ENCODE data around the gene GNB5. TPM values are rescaled to one million over a fixed set of nuclear protein-coding genes. Genes with fewer than 3 reads are reported as not detected.

Gene GNB5
- total RNA-seq, 2 experiments from 2014 or later = 28.5 to 34.2 TPM

DNA sequence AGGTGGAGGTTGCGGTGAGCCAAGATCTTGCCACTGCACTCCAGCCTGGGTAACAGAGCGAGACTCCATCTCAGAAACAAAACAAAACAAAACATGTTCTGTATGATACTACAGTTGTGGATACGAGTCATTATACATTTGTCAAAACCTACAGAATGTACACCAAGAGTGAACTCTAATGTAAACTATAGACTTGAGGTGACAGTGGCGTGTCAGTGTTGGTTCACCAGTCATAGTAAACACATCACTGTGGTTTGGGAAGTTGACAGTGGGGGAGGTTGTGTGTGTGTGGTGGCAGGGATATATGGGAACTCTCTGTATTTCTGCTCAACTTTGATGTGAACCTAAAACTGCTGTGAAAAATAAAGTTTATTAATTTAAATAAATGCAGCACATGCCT, 33.0 kb upstream of the GNB5 start:
- ChIA-PET CTCF (interaction anchor here (1.1 kb wide), 1 partner anchor 25 kb away, joined by 3 read pairs; no protein-coding TSS in a partner anchor), POLR2A (no interaction called here)
- Mint-ChIP-seq H3K36me3 (ENCODE audit: low read depth) (peaks cover 9% of the 10 kb centered on the region), H3K9me3 (no peaks in the 10 kb centered on the region), H3K27ac (no peak overlapping the region), H3K4me3 (no peak overlapping the region), H3K4me1 (peaks cover 37% of the 10 kb centered on the region), H3K27me3 (no peaks in the 10 kb centered on the region)
- no peak for DNase-seq

DNA sequence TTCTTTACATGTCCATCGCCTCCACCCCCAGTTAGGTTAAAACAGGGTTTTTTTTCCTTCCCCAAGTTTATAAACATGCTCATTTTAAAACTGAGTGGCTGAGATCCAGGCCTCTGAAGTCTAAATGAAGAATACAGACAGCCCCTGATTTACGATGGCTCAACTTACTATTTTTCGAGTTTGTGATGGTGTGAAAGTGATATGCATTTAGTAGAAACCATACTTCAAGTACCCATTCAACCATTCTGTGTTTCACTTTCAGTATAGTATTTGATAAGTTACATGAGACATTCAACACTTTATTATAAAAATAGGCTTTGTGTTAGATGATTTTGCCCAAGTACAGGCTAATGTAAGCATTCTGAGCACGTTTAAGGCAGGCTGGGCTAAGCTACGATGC, 30.5 kb upstream of the GNB5 start:
- Mint-ChIP-seq H3K4me1 (peaks cover 36% of the 10 kb centered on the region), H3K4me3 (peak overlapping the region; percentile 80), H3K36me3 (ENCODE audit: low read depth) (peaks cover 9% of the 10 kb centered on the region), H3K9me3 (no peaks in the 10 kb centered on the region), H3K27ac (peak overlapping the region; percentile 96), H3K27me3 (no peaks in the 10 kb centered on the region)
- ChIA-PET CTCF (interaction anchor here (0.7 to 4.5 kb wide), 3 partner anchors 8 to 37 kb away, joined by 3 to 18 read pairs (median 3); no protein-coding TSS in a partner anchor), POLR2A (no interaction called here)
- DNase-seq = no peak

DNA sequence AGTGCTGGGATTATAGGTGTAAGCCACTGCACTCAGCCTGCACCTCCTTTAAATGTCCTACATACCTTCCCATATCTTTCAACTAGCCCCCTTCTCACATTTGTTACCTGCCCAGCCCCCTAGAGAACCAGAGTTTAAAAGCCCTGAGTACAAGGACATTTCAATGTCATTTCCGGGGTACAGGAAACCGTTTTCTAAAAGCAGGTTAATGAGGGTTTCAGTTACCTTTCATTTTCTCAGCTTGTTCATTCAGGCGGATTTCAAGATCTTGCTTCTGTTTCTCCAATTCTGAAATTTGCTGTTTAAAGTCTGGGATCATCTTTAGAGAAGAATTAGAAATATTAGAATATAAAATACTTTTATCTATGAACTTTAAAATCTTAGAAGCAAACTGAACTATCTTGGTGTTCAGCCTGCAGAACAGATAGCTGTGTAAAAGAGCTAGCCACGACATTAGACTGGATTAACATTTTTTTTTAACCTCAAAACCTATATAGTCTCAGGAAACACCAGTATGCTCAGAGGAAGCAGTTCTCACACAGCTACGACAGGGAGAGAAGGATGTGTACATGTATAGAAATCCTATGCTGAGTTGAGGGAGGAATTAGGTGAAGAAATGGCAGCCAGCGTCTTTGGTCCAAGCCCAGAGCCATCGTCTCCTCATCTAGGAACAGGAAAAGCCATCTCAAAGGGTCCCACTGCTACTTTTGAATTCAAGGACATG, 29.9 kb upstream of the GNB5 start:
- CTCF ChIA-PET = interaction anchor here (0.7 to 4.5 kb wide), 4 partner anchors 13 to 48 kb away, joined by 3 to 18 read pairs (median 4); no protein-coding TSS in a partner anchor

DNA sequence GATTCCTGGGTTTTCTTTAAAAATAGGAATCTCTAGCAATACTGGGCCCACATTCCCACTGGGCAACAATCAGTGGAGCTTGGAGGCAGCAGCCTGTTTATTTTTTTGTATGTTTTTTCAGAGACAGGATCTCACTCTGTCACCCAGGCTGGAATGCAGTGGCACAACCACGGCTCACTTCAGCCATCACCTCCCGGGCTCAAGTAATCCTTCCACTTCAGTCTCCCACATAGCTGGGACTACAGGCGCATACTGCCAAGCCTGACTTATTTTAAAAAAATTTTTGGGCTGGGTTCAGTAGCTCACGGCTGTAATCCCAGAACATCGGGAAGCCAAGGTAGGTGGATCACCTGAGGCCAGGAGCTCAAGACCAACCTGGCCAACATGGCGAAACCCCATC, 29.1 kb upstream of the GNB5 start:
- H3K9me3 Mint-ChIP-seq = no peaks in the 10 kb centered on the region
- ChIA-PET CTCF (interaction anchor here (0.8 to 4.5 kb wide), 4 partner anchors 12 to 47 kb away, joined by 3 to 18 read pairs (median 4); no protein-coding TSS in a partner anchor), POLR2A (no interaction called here)
- H3K27me3 Mint-ChIP-seq = peaks cover 1% of the 10 kb centered on the region
- peaks cover 9% of the 10 kb centered on the region for H3K36me3 Mint-ChIP-seq (ENCODE audit: low read depth)
- peak overlapping the region; percentile 96 for H3K27ac Mint-ChIP-seq
- H3K4me3 Mint-ChIP-seq = no peak overlapping the region
- DNase-seq = no peak
- H3K4me1 Mint-ChIP-seq = peaks cover 36% of the 10 kb centered on the region

More for the DNA sequence above, 29.9 kb upstream of the GNB5 start:
- peak; percentile 24 for DNase-seq
- Mint-ChIP-seq H3K4me1 (peaks cover 36% of the 10 kb centered on the region), H3K9me3 (no peaks in the 10 kb centered on the region), H3K36me3 (ENCODE audit: low read depth) (peaks cover 9% of the 10 kb centered on the region), H3K4me3 (peak overlapping the region; percentile 80), H3K27me3 (no peaks in the 10 kb centered on the region), H3K27ac (peak overlapping the region; percentile 96)
- POLR2A ChIA-PET = no interaction called here

DNA sequence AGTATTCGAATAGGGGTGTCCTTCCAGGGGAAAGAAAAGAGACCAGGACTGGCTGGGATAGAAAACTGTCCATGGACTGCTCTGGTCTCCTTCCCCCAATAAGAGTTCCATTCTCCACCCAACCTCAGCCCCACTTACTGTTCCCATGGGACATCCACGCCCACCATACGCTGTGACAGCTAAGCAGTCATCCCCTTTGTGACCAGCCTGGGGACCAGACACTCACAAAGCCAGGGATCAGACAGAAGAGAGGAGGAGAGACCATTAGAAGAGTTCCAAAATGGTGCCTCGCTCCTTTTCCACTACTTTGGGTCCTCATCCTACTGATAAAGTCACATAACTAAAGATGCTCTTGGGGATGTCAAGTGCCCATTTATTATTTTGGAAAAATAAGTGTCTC, 27.6 kb upstream of the GNB5 start:
- no peaks in the 10 kb centered on the region for H3K9me3 Mint-ChIP-seq

DNA sequence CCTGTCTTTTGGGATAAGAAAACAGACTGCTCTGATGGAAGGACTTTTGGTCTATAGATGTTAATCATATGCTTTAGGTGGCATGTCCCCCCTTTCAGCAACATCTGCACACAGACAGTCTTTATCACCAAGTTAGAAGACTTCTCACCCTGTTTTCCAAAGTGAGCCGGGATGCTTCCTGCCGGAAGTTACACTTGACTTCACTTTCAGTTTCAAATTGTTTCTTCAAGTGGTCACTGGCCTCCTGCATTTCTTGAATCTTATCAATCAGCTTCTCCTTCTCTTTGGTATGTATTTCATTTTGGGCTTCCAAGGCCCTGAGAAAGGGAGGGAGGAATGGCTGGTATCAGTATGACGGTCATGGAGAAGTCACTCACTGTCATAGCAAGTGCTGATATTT, 27.2 kb upstream of the GNB5 start:
- H3K36me3 Mint-ChIP-seq (ENCODE audit: low read depth) = peaks cover 8% of the 10 kb centered on the region
- no peak overlapping the region for H3K4me3 Mint-ChIP-seq
- H3K9me3 Mint-ChIP-seq = no peaks in the 10 kb centered on the region
- DNase-seq = no peak
- ChIA-PET CTCF (interaction anchor here (1.2 to 2.6 kb wide), 2 partner anchors 9 to 34 kb away, joined by 3 to 23 read pairs; no protein-coding TSS in a partner anchor), POLR2A (no interaction called here)
- H3K27ac Mint-ChIP-seq = no peak overlapping the region
- peaks cover 29% of the 10 kb centered on the region for H3K4me1 Mint-ChIP-seq
- peaks cover 1% of the 10 kb centered on the region for H3K27me3 Mint-ChIP-seq

More for the DNA sequence above, 27.6 kb upstream of the GNB5 start:
- Mint-ChIP-seq H3K36me3 (ENCODE audit: low read depth) (peaks cover 9% of the 10 kb centered on the region), H3K4me1 (peaks cover 32% of the 10 kb centered on the region), H3K4me3 (no peak overlapping the region), H3K27ac (no peak overlapping the region), H3K27me3 (peaks cover 1% of the 10 kb centered on the region)
- DNase-seq = no peak
- ChIA-PET POLR2A (no interaction called here), CTCF (no interaction called here)

DNA sequence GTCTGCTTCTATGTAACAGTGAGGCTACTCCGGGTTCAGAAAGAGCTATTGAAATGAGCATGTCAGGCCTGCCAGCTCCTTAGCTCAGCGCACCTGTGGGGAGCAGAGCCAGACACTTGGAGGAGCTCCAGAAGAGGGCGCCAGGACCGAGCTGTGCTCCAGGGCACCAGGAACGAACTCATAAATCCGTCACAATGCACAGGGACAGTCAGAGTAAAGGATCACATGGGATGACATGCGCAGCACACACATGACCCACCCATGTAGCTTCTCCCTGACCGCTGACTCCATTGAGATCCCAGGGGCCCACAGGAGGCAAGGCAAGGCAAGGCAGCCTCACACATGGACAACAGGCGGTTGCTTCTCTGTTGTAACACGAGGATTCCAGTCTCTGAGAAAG, 26.0 kb upstream of the GNB5 start:
- ChIA-PET POLR2A (no interaction called here), CTCF (interaction anchor here (1.0 to 2.6 kb wide), 5 partner anchors 9 to 38 kb away, joined by 3 to 23 read pairs (median 3); no protein-coding TSS in a partner anchor)
- peaks cover 19% of the 10 kb centered on the region for H3K4me1 Mint-ChIP-seq
- peak; percentile 30 for DNase-seq
- no peak overlapping the region for H3K27ac Mint-ChIP-seq
- H3K27me3 Mint-ChIP-seq = peaks cover 1% of the 10 kb centered on the region
- H3K36me3 Mint-ChIP-seq (ENCODE audit: low read depth) = peaks cover 2% of the 10 kb centered on the region
- no peak overlapping the region for H3K4me3 Mint-ChIP-seq
- H3K9me3 Mint-ChIP-seq = no peaks in the 10 kb centered on the region

DNA sequence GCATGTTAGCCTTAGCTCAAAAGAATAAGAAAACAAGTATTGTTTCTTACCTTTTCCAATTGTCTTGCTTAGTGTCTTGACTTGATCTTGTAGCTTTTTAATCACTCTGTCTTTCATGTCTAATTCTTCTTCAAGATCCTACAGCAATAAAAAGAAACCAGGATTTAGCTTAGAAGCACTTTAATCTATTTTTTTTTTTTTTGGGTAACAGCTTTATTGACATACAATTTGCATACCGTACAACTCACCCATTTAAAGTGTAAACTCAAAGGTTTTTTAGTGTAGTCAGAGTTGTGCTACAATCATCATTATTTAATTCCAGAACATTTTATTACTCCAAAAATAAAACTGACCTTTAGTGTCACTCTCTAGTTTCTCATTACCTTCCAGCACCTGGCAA, 23.4 kb upstream of the GNB5 start:
- ChIA-PET POLR2A (interaction anchor here (0.6 kb wide), 2 partner anchors 11 to 259 kb away, joined by 3 to 4 read pairs; no protein-coding TSS in a partner anchor), CTCF (interaction anchor here (0.6 to 2.5 kb wide), 10 partner anchors 8 to 98 kb away, joined by 3 to 15 read pairs (median 3); no protein-coding TSS in a partner anchor)
- Mint-ChIP-seq H3K36me3 (ENCODE audit: low read depth) (no peaks in the 10 kb centered on the region), H3K4me3 (no peak overlapping the region), H3K9me3 (no peaks in the 10 kb centered on the region), H3K4me1 (peaks cover 3% of the 10 kb centered on the region), H3K27ac (no peak overlapping the region), H3K27me3 (peaks cover 1% of the 10 kb centered on the region)
- no peak for DNase-seq

DNA sequence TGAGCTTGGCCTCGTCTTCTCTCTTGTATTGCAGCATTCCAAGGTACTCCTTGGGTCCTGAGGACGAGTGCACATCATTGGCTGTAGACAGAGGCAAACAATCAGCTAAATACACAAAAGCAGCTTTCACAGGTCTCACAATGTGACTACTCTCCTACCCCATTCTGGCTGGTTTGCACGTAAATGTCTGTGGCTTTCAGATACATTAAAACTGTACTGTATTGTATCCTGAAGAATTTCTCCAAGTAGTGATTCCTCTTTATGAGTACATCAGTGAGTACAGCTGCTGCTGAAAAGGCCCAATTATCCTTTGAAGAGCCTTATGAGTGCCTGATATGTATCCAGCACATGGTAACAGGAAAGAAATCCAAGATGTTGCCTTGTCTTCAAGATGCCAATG, 22.0 kb upstream of the GNB5 start:
- no peak for DNase-seq
- ChIA-PET POLR2A (no interaction called here), CTCF (interaction anchor here (1.0 to 2.5 kb wide), 3 partner anchors 14 to 48 kb away, joined by 3 to 15 read pairs (median 8); no protein-coding TSS in a partner anchor)
- no peaks in the 10 kb centered on the region for H3K9me3 Mint-ChIP-seq
- H3K27ac Mint-ChIP-seq = no peak overlapping the region
- no peaks in the 10 kb centered on the region for H3K36me3 Mint-ChIP-seq (ENCODE audit: low read depth)
- peaks cover 1% of the 10 kb centered on the region for H3K27me3 Mint-ChIP-seq
- no peak overlapping the region for H3K4me3 Mint-ChIP-seq
- peaks cover 3% of the 10 kb centered on the region for H3K4me1 Mint-ChIP-seq

DNA sequence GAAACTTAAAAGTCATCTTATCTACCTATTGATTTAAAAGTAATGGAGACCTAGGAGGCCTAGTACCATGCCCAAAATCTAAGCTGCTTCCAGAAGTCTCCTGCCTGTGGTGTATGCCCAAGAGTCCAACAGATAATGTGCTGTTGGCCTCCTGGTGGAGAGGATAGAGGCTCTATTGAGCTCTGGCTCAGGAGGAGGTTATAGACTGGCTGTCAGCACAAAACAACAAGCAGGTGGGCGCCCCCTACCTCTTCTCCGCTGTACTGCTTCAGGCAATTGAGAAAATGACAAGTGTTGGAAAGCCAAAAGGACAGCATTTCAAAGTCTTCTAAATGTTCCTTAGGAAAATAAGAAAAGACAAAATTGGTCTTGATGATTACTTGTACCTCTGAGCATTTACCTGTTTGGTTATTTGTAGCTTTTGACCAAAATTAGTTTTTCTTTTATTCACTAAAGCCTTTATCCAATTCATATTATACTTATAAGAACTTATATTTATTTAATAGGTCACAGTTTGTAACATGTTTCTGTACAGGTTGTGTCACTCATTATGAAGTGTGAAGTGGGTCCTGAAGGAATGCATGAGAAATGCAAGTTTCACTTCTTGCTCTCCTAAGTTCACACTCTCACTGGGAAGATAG, 17.2 kb upstream of the GNB5 start:
- H3K4me1 Mint-ChIP-seq = peaks cover 6% of the 10 kb centered on the region
- no peak overlapping the region for H3K27ac Mint-ChIP-seq
- H3K27me3 Mint-ChIP-seq = no peaks in the 10 kb centered on the region
- DNase-seq = peak; percentile 84
- H3K4me3 Mint-ChIP-seq = no peak overlapping the region
- H3K9me3 Mint-ChIP-seq = no peaks in the 10 kb centered on the region
- CTCF ChIA-PET = interaction anchor here (0.5 to 2.1 kb wide), 21 partner anchors 9 to 324 kb away, joined by 3 to 18 read pairs (median 4); partner anchors contain the start of gene LEO1
- no peaks in the 10 kb centered on the region for H3K36me3 Mint-ChIP-seq (ENCODE audit: low read depth)
- POLR2A ChIA-PET = no interaction called here

DNA sequence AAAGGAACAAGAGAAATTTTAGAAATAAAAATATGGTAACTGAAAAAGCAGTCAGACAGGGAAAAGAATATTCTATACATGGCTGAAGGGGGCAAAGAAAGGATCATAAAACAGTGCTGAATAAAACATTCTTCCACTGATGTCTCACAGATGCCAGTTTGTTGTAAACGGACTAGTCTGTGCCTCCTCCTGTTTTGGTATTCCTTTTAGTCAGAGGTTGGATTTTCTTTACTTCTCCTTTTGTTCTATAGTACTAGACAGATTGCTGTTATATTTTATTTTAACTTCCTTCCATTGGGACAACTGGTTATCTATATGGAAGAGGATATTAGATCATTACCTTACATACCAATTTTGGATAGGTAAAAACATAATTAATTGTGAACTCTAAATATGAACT, 16.0 kb upstream of the GNB5 start:
- CTCF ChIA-PET = no interaction called here
- no peak for DNase-seq
- POLR2A ChIA-PET = no interaction called here
- no peak overlapping the region for H3K27ac Mint-ChIP-seq
- H3K9me3 Mint-ChIP-seq = no peaks in the 10 kb centered on the region
- peaks cover 6% of the 10 kb centered on the region for H3K4me1 Mint-ChIP-seq
- no peaks in the 10 kb centered on the region for H3K36me3 Mint-ChIP-seq (ENCODE audit: low read depth)
- H3K4me3 Mint-ChIP-seq = no peak overlapping the region
- H3K27me3 Mint-ChIP-seq = no peaks in the 10 kb centered on the region

DNA sequence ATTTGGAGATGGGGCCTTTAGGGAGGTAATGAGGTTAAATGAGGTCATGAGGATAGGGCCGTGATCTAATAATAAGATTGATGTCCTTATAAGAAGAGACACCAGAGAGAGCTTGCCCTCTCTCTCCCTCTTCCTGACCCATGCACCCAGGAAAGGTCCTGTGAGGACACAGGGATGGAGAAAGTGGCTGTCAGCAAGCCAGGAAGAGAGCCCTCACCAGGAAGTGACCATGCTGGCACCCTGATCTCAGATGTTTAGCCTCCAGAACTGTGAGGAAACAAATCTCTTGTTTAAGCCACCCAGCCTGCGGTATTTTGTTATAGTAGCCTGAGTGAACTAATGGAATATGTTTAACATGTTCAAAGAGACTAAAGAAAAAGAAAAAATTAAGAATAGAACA, 15.3 kb upstream of the GNB5 start:
- no peak for DNase-seq
- Mint-ChIP-seq H3K27ac (no peak overlapping the region), H3K27me3 (no peaks in the 10 kb centered on the region), H3K4me3 (no peak overlapping the region), H3K4me1 (peaks cover 6% of the 10 kb centered on the region), H3K36me3 (ENCODE audit: low read depth) (no peaks in the 10 kb centered on the region), H3K9me3 (no peaks in the 10 kb centered on the region)
- POLR2A ChIA-PET = no interaction called here
- CTCF ChIA-PET = interaction anchor here (1.1 kb wide), 1 partner anchor 22 kb away, joined by 3 read pairs; no protein-coding TSS in a partner anchor

DNA sequence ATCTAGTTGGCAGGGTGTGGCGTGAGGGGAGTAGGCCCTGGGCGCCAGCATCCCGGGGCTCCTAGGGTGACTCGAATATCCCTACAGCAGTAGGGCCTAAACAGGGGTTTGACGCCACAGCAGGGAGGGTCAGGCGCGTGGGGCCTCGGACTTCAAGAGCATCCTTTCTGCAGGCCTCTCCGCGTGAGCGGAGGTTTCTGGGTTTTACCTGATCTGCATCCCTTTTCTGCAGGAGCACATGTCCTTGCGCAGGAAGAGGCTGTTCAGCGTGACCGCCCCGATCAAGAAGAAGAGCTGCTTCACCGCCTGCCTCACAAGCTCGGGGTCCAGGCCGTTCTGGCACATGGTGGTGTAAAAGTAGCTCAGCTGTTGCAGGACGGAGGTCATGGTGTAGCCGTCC, 13.5 kb upstream of the GNB5 start:
- H3K4me1 Mint-ChIP-seq = peaks cover 6% of the 10 kb centered on the region
- H3K4me3 Mint-ChIP-seq = no peak overlapping the region
- POLR2A ChIA-PET = no interaction called here
- DNase-seq = no peak
- H3K27me3 Mint-ChIP-seq = peaks cover 4% of the 10 kb centered on the region
- no peak overlapping the region for H3K27ac Mint-ChIP-seq
- CTCF ChIA-PET = interaction anchor here (0.8 kb wide), 1 partner anchor 31 kb away, joined by 3 read pairs; no protein-coding TSS in a partner anchor
- no peaks in the 10 kb centered on the region for H3K9me3 Mint-ChIP-seq
- H3K36me3 Mint-ChIP-seq (ENCODE audit: low read depth) = no peaks in the 10 kb centered on the region

All from activated CD4-positive, alpha-beta T cell treated with anti-CD3 and anti-CD28 coated beads, Interleukin-2, amount 10 ng/mL, durations not matched to agents 7 days and 5 days (primary cell).